NCI-H2171 treated with DMSO at 0.1 percent for 48 hours (cell line): ENCODE measurements around the gene ITGAD.

ENCODE experiments used
- DNase-seq: peaks from one replicate; lab custom pipeline; 2025; lab: John Stamatoyannopoulos, UW

Gene ITGAD

DNA sequence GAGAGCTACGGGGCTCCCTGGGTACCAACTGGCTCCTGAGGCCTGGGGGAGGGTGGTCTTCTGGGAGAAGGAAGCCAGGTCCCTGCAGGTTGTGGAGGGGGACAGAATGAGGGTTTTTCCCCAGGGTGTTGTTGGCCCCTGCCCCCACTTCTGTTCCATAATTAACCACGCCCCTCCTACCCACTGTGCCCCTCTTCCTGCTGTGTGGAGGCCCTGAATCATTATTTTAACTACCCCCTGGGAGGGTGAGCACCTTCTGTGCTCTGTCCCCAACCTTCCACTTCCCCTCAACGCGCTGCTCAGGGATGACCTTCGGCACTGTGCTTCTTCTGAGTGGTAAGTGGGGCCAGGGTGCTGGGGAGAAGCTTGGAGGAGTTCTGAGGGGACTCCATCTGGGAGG lies at the start of gene ITGAD:
TSS of gene ITGAD (plus strand) at position 280 of the 400 bp plus-strand sequence. CDS start at position 306, 26 bp downstream.
- no peak for DNase-seq

DNA sequence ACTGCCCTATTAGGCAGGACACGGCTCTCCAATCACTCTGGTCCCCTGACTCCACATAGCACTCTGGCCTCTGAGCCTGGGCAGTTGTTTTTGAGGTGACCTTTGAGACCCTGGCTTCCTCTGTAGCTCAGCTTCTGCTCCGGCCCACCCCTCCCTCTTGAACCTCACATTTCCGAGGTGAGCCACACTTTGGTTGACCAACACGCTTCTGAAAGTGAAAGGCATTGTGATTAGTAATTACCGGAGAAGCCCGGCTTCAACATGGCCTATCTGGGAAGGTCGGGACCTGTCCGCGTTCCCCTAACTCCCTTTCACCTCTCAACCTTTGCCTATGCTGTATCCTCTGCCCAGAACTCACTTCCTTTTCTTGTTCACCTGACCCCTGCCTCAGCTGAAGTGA lies 48.4 kb upstream of the ITGAD start:
- no peak for DNase-seq

DNA sequence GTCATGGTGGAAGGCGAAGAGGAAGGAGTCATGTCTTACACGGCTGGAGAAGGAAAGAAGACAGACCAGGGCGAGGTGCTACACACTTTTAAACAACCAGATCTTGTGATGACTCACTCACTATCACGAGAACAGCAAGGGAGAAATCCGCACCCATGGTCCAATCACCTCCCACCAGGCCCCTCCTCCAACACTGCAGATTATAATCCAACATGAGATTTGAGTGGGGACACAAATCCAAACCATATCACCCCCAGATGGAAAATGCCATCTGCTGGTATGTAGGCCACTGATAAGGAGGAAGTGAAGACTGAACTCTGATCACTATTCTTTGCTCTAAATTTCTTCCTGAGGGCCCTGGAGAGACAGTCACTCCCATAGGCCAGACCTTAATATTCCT lies 45.7 kb upstream of the ITGAD start:
- DNase-seq = no peak

DNA sequence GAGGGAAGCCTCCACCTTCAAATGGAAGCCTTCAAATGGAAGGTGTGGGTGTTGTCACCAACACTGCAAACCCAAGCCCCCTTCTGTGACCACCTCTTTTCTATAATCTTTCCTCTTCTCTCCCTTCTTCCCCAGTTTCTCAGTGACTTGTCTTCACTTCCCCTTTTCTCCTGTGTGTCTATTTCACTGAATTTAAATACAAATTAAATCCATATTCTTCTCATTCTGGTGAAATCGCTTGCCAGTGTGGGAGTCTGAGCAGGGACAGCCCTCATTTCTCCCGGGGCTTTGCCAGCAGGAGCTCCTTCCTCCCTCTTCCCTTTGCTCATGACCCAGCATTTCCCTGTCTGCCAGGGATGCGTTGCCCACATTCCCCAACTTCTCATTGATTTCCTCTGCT lies 44.6 kb upstream of the ITGAD start:
- DNase-seq = no peak

DNA sequence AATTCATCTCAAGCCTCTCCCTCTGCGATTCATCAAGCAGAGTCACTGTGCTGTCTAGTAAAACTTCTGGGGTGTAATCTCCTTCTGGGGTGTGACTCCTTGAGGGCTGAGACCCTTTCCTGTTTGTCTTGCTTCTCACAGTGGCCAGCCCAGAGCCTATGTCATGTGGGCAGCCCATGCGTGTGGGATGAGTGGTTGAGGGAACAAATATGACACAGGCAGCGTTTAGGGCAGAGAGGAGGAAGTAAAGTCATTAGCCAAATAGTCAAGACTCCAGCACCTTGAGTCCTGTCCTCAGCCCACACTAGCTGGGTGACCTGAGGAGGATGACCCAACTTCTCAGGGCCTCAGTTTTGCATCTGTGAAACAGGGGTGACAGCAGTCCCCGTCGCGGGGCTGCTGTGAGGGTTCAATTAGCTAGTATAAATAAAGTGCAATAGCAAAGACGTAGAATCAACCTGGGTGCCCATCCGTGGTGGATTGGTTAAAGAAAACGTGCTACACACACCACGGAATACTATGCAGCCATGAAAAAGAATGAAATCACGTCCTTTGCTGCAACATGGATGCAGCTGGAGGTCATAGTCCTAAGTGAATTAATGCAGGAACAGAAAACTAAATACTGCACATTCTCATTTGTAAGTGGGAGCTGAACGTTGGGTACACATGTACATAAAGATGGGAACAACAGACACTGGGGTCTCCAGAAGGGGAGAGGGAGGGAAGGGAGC lies 42.7 kb upstream of the ITGAD start:
- no peak for DNase-seq

DNA sequence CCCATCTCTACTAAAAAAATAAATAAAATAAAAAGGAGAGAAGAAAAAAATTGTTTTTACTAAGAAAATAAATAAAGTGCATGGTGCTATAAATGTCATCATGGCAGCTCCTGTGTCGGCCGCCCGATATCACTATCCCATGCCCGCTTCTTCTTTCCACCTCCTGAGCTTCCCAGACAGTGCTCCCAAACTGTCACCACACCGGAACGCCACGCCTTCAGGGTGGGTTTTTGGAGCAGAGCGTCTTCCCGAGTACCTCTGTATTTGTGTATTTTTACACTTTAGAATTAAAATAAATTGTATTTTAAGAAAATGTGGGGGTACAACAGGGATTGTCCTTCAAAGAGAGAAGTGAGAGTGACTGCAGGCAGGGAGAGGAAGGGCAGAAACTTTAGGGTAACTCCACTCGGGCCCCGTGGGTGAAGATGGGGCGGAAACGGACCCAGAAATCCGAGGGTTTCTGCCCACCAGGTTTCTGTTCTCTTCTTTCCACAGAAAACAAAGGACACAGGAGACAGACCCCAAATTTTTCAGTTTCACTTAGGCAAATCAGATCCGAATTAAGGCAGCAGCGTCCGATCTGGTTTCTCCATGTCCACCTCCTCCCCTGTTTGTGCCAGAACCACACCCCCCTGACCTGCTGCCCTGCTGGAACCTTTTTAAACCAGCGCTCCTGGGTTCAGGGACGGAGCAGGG lies 41.7 kb upstream of the ITGAD start:
- DNase-seq = no peak

DNA sequence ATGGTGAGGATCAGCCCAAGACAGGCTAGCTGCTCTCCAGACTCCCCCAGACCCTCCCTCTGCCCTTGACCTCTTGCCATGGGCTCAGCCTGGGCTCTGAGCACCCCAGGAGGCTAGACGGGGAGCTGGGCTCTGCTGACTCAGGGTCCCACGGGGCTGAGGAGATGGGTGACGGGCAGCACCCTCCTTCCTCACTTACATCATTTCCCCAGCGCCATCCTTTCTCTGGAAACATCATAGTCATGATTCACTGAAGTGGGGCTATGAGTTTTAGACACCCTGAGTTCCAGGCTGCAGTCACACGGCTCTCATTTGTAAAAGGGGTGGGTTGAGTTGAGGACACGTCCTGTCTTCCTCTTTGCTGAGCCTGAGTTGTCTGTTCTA lies 41.2 kb upstream of the ITGAD start:
- DNase-seq = no peak

DNA sequence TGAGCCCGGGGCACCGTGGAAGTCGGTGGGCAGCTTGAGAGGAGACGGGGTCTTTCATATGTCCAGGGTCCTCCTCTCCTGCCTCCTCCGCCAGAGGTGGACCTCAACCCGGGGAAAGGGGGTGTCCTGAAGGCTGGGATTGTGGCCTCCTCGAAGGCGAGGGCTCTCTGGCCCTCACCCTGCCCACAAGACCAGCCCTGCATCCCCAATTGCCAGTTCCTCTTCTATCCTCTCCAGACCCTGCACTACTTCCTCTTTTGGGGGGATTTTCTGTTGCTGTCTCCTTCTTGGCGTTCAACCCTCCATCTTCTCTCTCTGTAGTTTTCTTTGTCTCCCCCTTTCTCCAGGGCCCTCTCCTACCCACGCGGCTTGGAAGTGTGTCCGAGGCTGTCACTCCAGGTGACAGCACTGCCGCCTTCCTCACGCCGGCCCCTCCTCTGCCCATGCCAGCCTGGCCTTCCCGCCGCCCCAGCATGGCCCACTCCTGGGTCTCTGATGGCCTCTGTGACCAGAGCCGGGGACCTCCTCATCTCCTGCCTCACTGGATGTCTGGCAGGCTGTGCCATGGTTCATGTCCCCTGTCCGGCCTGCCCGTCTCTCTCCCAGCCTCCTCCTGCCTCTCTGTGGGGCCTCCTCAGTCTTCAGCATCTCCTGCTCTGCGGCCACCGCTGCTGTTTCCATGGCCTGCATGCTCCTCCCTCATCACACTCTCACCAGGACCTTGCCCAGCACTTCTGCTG lies 40.6 kb upstream of the ITGAD start:
- no peak for DNase-seq

DNA sequence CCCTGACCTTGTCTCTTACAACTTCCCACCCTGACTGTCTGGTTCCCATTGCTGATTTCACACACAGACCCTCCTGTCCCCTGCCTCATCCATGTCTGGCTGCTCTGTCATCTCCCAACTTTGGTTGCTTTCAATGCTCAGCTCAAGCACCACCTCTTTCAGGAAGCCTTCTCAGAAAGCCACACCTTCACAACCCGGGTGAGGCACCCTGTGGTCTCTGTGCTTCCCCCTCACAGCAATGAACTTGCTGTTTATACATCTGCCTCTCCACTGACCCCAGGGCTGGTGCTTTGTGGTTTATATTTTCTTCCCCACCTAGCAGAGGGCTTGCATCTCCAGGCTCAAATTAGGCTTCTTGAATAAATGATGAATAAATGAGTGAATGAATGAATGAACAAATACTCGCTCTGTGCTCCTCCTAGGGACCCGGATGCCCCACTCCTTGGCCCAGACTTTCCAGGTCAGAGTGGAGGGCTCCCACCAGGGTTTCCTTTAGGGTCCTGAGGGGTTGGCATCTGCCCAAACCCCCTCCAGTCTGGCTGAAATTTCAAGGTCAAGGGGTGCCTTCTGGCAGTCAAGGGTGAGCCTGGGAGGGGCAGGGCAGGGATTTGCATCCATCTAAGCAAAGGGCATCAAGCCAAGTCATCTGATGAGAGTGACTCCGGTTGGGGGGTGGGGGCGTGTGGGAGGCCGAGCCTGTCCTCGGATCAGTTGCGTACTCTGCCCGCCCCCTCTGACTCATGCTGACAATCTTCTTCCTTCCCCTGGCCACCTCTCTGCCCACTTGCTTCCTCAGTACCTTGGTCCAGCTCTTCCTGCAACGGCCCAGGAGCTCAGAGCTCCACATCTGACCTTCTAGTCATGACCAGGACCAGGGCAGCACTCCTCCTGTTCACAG lies 38.5 kb upstream of the ITGAD start, which contains the start of gene ITGAX:
TSS of gene ITGAX (plus strand) at position 783 of the 898 bp plus-strand sequence. CDS start at position 862, 79 bp downstream.
- no peak for DNase-seq

DNA sequence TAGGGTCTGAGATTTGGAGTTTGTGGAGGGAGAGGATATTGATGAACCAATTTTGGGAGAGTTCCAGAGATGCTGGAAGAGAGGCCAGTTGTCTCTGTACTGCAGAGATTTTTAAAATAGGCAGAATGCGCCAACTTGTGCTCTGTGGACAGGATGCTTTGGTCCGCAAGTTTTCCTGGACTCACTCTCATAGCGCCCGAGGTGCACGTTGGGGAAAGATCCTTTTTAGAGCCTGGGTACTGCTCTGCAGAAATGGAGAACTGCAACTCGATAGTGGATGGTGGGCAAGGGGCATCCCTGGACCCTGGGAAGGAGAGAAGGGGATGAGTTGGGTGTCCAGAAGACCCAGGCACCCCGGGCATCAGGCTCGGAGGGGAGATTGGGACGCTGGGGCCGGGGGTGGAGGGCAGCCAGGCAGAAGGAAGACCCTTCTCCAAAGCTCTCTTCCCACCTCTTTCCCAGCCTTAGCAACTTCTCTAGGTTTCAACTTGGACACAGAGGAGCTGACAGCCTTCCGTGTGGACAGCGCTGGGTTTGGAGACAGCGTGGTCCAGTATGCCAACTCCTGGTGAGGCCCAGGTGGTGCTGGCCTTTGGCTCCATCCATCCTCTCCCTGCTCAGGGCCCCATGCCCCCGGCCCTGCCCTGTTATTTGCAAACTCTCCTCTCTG lies 37.6 kb upstream of the ITGAD start:
- no peak for DNase-seq

DNA sequence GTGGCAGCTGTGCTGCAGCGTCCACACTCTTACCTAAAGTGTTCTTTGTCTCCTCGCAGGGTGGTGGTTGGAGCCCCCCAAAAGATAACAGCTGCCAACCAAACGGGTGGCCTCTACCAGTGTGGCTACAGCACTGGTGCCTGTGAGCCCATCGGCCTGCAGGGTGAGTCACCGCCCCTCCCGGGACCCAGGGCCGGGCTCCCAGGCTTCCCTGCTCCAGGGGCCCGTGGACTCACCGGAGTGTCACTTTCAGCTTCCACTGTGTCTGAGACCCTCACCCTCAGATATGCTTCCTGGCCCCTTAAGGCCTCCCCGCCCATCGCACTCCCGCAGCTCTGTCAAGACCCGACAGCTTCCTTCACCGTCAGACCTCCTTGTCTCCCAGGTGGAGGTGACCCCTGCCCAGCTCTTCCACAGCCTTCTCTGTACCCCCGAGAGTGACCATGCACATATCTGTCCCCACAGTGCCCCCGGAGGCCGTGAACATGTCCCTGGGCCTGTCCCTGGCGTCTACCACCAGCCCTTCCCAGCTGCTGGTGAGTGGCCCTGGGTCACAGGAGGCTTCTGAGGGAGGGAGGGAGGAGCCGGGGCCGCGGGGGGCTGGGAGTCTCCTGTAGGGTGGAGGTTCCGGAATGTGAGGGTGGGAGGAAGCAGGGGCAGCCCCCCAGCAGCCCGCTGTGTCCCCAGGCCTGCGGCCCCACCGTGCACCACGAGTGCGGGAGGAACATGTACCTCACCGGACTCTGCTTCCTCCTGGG lies 36.4 kb upstream of the ITGAD start:
- DNase-seq = no peak

DNA sequence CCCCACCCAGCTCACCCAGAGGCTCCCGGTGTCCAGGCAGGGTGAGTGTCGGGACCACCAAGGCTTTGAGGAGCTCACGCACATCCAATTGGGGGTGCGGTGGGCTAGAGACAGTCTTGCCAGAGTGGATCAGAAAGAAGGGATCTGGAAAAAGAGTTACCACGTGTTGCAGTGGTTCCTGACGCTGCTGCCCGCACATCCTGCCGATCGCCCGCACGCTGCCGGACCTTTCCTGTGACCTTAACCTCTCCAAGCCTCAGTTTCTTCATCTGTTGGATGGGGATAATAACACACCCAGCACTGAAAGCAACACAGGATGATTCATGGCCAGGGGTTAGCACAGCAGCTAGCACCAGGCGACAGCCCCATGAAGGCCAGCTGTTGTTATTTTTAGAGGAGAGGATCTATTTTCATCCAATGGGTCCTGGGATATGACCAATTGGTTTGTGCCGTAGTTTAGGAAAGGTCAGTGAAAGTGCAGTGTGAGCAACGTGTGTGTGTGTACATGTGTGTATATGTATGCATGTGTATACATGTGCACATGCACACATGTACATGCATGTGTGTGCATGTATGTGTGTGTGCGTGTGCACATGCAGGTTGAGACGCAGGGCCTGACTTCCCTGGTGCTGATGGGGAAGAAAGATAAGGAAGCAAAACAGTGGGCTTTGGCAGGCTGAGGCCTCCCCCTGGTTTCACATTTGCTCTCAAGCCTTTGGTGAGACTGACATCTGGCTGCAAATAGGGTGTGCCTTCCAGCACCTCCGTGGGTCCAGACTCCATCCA lies 35.6 kb upstream of the ITGAD start:
- no peak for DNase-seq

DNA sequence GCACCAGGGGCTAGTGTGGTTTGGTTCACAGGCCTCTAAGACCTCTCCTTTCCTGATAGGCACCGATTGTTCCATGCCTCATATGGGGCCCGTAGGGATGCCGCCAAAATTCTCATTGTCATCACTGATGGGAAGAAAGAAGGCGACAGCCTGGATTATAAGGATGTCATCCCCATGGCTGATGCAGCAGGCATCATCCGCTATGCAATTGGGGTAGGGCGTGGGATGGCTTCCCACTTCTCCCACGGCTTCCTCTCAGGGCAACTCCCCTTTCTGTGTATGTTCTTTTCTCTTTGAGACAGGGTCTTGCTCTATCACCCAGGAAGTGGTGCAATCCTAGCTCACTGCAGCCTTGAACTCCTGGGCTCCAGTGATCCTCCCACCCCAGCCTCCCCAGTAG lies 32.9 kb upstream of the ITGAD start:
- no peak for DNase-seq

DNA sequence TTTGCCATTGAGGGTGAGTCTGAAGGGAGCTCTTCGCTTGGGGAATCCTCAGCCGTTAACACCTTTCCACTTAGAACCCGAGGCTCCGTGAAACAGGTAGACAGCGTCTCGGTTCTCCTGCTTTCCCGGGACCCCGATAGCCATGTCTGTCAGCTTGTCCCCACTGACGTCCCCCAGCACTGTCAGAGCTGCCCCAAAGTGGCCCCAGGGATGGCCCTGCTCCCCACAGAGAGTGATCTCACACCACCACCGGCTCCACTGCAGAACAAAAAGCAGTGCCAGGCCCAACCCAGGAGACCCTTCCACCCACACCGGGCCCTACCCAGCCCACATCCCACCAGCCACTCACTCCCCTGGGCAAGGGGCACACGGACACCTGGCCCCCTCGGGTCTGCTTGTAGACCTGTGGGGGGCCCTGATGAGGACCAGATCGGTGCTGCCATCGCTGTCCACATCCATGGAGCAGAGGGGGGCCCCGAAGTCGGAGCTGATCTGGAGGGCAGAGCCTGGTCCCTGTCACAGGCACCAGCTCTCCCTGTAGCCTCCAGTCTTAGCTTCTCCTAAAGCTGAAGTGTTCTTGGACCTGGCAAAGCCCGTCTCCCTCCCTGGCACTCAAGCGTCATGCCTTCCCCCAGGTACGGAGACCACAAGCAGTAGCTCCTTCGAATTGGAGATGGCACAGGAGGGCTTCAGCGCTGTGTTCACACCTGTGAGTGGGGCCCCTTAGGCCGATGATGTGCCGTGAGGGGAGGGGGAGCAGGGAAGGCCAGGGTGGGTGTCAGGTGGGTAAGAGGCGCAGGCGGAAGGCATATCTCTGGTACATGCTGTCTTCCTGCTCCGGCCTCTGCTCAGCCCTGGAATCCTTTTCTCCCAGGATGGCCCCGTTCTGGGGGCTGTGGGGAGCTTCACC lies 31.7 kb upstream of the ITGAD start:
- DNase-seq = no peak

DNA sequence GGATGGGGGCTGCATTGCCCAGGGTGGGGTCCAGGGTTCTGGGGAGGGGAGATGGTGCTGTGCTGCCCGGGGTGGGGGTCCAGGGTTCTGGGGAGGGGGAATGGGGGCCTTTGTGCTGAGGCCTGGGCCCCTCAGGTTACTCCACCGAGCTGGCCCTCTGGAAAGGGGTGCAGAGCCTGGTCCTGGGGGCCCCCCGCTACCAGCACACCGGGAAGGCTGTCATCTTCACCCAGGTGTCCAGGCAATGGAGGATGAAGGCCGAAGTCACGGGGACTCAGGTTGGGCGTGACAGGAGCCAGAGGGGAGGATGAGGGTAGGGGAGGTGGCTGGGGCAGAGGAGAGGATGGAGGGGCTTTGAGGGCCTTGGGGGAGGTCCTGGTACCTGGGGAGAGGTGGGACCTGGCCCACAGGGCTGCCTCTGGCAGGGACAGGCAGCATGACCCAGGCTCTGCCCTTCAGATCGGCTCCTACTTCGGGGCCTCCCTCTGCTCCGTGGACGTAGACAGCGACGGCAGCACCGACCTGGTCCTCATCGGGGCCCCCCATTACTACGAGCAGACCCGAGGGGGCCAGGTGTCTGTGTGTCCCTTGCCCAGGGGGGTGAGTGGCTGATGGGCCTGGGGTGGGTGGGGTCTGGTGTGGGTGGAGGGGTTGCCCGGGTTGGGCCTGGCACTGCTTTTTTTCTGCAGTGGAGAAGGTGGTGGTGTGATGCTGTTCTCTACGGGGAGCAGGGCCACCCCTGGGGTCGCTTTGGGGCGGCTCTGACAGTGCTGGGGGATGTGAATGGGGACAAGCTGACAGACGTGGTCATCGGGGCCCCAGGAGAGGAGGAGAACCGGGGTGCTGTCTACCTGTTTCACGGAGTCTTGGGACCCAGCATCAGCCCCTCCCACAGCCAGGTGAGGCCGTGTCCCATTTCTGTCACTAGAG lies 30.4 kb upstream of the ITGAD start:
- no peak for DNase-seq

DNA sequence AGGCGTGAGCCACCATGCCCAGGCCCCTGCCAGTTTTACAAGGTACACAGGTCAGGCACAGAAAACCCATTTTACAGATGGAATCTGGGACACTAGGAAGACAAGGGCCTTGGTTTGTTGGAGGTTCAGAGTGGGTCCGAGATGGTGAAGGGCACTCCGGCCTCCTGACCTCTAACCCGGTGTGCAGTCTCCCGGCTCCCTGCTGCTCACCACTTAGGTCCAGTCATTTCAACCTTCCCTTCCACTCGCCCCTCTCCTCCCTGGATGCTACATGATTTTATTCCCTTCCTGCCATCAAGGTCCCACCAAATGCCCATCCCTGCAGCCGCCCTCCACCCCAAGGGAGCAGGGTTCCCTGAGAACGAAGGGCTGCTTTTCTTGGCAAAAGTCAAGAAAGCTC lies 29.4 kb upstream of the ITGAD start:
- DNase-seq = no peak

DNA sequence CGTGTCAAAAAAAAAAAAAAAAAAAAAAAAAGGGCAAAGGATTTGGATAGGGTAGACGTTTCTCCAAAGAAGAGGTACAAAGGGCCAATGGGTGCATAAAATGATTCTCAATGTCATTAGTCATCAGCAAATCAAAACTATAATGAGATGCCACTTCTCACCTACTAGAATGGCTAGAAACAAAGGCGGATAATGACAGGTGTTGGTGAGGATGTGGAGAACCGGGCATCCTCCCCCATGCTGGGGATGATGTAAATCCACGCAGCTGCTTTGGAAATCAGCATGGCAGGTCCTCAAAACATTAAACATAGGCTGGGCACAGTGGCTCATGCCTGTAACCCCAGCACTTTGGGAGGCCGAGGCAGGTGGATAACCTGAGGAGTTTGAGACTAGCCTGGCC lies 28.7 kb upstream of the ITGAD start:
- DNase-seq = no peak
